NCI-H774 (cell line): ENCODE results near the gene PANX2.
"Not testable (repeated sequence)": the region's sequence is repeated elsewhere in the genome, so short reads cannot be mapped to it uniquely, and the experiment has no call there.

Experiments used
- DNase-seq: peaks from one replicate; lab custom pipeline; 2025; lab: John Stamatoyannopoulos, UW

PANX2 gene

DNA sequence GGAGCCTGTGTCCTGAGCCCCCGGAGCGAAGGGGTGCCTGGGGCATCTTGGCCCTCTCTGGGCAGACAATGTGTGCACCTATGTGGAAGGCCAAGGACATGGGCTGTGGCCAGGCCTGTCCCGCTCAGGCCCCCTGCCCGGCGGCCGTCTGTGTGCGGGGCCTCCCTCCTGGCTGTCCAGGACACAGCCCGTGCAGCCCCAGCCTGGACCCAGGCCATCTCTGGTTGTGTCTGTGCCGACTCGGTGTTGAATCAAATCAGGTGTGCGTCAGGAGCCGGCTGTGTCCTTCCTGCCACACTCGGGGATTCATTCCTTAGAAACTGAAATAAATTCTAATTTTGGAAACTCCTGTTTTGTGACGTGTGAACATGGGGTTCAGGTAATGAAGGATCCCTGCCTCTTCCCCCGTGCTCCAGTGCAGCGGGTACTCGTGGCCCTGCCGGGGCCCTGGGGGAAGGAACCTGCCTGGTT lies 28.8 kb downstream of the PANX2 start:
- DNase-seq, result no peak

DNA sequence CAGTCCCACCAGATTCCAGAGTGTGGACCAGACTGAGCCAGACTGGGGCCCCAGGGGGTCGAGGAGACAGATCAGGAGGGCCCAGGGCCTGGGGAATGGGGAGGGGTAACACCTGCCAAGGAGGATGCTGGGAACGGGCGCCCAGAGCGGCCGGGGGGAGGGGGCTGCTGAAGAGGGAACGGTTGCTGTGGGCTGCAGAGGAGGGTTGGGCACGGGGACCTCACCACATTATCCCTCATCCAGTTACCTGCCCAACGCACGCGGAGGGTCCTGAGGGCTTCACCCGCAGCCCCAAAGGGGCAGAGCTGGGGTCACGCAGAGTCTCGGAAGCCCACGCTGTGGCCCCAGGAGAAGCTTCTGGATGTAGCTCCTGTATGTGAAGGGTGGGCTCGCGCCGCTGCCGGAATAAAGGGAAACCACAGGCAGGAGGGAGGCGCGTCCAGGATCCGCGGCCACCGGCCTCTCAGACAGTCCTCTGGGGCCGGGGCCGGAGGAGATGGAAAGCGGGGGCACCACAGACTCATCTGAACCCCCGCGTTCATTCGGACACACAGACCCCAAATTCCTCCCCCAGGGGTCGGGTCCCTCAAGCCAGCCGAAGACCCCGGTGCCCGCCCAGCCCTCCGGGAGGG lies 29.4 kb downstream of the PANX2 start:
- no peak for DNase-seq

DNA sequence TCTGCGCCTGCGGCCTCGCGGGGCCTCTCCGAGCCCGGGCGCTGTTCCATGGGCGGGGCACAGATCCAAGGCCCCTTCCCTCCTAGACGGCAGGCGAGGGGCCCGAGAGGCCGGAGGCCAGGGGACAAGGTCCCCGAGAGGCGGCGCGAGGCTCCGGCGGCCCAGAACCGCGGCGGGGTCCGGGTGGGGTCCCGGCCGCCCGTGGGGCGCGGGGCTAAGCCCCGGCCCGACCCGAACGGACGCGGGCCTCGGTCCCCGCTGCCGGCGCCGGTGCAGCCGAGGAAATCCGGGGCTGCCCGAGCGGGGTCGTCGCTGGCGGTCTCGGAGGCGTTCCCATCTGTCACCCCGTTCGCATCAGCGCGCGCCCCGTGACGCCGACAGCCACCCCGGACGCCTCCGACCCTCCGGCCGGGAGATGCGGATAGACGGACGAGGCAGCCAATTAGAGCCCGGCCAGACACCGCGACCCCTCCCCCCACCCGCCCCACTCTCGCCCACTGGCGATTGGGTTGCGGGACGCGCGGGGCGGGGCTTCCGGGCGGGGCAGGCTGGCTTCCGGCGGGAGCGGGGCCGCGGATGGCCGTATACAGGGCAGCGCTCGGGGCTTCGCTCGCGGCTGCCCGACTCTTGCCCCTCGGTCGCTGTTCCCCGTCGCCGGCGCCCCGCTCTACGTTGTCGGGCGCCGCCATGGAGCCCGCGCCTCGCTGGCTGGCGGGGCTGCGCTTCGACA lies 30.1 kb downstream of the PANX2 start, which contains the start of gene SELENOO:
Gene SELENOO (plus strand): TSS at position 551 of the 730 bp plus-strand sequence. CDS start 26 bp downstream, at position 577.
- peak; percentile 46 for DNase-seq

DNA sequence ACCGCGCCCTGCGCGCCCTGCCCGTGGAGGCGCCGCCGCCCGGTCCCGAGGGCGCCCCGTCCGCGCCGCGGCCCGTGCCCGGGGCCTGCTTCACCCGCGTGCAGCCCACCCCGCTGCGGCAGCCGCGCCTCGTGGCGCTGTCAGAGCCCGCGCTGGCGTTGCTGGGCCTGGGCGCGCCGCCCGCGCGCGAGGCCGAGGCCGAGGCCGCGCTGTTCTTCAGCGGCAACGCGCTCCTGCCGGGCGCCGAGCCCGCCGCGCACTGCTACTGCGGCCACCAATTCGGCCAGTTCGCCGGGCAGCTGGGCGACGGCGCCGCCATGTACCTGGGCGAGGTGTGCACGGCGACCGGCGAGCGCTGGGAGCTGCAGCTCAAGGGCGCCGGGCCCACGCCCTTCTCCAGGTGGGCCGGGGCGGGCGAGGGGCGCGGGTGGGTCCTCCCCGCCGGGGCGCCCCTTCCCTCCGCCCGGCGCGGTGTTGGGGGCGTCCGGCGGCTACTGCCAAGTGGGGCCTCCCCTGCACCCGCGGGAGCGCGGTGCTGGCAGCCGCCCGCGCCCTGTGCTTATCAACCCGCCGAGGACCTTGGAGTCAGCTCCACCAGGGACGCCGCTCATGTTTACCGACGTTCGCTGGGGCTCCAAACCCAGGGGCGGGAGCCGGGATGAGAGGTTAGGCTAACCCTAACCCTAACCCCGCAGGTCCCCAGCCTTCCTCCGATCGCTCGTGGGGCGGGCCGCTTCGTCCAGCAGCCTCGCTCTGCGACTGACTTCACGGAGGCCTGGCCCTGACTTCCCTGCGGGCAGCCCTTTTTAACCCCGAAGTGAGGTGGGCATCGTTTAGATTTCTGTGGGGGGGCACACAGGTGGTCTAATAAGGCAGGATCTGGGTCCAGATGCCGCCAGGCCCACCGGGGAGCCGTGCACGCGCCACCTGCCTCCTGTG lies 30.9 kb downstream of the PANX2 start:
- DNase-seq, result no peak

DNA sequence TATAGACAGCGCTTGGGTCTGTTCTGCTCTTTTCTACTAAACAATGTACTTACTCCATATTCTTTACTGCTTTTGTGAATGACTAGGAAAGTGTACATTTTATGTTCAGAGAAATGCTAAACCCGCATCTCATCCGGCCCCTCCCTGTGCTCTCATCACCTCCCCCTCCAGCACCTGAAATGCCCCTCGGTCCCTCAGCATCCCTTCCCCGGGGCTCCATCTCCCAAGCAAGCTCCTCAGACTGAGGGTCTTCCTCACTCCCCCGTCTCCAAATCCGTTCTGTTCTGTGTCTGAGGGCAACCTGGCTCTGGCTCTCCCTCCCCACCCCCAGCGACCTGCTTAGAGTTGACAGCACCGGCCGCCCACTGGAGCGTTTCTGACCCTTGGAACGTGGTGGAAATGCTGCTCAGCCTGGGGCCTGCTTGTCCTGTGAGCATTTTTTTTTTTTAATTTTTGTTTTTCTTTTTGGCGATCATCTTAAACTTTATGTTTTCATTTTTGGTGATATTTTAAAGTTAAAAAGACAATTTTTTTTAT lies 31.7 kb downstream of the PANX2 start:
- no peak for DNase-seq

DNA sequence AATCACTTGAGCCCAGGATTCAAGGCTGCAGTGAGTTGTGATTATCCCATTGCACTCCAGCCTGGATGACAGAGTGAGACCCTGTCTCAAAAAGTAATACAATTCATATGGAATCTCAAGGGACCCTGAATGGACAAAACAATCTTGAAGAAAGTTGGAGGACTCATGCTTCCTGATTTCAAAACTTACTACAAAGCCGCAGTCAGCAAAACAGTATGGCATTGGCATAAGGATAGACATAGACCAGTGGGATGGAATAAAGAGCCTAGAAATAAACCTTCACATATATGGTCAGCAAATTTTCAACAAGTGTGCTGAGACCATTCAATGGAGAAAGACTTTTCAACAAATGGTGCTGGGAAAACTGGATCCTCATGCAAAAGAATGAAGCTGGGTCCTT lies 32.8 kb downstream of the PANX2 start:
- DNase-seq, result no peak

DNA sequence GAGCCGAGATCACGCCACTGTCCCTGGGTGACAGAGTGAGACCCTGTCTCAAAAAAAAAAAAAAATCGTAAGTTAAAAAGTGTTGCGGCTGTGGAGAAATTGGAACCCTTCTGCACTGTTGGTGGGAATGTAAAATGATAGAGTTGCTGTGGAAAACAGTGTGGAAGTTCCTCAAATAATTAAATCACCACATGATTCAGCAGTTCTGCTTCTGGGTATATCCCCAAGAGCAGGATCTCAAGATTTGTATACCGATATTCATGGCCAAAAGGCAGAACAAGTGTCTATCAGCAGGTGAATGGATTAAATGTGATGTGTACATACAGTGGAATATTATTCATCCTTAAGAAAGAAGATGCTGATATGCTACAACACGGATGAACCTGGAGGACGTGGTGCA lies 34.0 kb downstream of the PANX2 start:
- no peak for DNase-seq

DNA sequence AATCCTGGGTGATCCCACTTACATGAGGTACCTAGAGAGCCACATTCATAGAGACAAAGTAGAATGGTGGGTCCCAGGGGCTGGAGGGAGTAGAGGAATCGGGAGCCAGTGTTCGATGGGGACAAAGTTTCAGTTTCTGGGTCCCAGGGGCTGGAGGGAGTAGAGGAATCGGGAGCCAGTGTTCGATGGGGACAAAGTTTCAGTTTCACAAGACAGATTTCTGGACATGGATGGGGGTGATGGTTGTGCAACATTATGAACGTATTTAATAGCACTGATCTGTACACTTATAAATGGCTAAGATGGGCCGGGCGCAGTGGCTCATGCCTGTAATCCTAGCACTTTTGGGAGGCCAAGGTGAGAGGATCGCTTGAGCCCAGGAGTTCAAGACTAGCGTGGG lies 34.5 kb downstream of the PANX2 start:
- DNase-seq, result not testable (repeated sequence)

DNA sequence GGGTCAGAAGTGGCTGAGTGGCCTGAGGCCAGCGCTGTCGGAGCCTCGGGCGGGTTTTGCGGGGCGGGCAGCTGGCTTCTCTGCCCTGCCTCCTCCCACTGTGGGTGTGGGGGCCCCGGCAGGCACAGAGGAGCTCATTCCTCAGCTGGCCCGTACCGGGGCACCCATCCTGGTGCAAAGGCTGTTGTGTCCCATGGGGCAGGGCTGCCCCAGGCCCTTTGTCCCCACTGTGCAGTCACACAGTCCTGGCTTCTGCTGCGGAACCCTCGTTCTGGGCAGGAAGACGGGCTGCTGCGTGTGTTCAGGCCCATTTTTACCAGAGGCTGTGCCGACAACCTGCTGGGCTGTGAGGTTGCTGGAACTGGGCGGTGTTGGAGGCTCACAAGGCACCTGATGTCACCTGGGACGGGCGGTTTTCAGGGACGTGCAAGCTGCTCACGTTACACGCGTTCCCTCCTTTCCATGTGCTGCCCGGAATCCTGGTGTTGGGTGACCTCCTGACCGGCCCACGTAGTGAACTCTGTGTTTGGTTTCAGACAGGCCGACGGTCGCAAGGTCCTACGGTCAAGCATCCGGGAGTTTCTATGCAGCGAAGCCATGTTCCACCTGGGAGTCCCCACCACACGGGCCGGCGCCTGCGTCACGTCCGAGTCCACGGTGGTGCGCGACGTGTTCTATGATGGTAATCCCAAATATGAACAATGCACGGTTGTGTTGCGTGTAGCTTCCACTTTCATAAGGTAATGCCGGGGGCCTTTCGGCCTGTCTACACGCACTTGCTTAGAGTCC lies 35.4 kb downstream of the PANX2 start:
- DNase-seq, result no peak

DNA sequence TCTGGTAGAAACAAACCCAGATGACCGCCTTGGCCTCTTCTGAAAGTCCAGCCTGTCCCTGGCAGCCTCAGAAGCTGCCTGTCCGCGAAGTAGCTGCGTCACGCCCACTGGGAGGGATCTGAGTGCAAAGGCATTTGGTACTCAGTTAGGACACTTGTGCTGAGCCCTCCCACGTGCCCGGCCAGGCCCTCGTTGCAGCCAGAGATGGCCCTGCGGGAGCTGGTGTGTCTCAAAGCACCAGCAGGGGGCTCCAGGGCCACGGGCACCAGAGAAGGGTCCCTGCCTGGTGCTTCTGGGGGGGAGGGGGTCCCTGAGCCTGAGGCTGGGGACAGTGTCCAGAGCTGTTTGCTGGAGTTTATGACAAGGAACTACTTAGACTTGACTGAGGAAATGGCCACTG lies 36.1 kb downstream of the PANX2 start:
- no peak for DNase-seq

DNA sequence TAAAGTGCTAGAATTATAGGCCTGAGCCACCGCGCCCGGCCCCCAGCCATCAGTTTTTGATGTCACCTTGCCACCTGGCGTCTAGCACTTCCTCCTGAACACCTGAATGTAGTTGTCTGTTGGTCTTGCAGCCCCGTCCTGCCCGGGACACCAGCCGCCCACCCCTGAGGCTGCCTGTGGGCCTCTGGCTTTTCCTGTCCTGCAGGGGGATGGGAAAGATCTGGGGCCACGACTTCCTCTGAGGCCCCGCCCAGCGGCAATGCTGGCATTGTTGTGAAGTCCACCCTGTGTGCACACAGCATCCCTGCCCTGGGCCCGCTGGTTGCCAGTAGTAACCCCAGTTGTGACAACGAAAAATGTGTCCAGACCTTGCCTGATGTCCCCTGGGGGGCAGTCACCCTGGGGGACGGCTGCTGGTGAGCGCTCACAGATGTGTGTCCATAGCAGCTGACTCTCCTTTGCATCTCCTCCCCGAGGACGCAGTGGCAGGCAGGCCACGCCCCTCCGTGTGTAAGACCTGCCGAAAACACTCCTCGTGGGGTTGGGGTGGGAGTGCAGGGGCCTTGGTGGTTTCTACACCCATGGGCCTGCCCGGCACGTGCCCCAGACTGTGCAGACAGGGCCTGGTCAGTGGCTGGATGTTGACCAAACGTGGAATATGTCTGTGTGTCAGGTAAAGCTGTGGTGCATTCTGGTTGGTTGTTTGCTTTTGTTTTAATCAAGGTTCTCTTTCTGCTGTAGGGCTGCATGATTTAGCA lies 37.0 kb downstream of the PANX2 start:
- no peak for DNase-seq

DNA sequence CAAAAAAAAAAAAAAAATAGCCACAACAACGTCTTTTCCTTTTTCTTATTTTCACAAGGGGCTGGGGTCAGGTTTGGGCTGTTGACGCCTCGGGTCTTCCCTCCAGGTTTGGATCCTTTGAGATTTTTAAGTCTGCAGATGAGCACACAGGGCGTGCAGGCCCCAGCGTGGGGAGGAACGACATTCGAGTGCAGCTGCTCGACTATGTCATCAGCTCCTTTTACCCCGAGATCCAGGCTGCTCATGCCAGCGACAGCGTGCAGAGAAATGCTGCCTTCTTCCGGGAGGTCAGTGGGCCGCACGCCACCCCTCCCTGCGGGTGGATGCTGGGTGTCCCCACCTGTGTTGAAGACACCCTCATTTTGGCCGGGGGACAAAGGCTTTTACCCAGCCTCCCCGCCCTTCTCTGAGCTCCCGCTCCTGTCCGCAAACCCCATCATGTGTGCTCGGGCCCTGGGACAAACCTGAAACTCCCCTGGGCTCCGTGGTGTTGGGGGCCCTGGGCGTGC lies 38.0 kb downstream of the PANX2 start:
- no peak for DNase-seq

DNA sequence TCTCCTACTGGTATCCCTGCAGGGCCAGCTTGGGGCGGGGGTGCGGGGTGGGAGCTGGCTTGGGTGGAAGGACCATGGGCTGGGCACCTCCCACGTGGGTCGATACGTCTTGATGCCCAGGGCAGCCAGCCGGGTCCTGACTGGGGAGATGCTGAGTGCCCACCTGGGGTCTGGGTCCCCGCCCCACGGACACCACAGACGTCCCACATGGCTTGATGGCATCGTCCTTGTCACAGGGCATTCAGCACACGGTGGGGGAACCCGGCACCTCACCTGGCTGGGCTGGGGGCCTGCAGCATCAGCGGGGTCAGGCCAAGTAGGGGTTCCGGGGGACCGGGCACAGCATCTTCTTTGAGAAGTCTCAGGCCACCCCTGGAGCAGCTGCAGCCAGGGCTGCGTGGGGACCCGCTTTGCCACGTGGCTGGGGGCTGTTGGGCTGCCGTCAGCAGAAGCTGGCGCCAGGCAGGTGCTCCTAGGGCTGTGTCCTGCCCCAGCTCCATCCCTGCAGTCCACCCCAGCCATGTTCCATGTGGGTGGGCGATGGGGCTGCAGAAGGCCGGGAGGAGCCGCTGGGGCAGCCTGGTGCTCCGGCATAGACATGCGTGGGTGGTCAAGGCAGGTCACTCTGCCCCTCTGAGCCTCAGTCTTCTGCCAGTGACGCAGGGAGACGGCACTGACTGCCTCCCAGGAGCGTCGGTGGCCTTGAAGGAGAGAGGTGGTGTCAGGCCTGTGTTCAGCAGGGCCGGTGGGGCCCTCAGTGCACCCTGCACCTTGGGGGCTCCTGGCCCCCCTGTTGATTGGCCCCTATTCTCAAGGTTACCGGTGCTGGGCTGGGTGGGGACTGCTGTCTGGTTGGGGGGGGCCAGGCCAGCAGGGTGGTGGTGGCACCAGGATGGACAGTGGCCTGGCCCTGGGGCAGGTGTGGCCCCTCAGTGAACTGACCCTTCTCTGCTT lies 38.7 kb downstream of the PANX2 start:
- DNase-seq, result no peak

DNA sequence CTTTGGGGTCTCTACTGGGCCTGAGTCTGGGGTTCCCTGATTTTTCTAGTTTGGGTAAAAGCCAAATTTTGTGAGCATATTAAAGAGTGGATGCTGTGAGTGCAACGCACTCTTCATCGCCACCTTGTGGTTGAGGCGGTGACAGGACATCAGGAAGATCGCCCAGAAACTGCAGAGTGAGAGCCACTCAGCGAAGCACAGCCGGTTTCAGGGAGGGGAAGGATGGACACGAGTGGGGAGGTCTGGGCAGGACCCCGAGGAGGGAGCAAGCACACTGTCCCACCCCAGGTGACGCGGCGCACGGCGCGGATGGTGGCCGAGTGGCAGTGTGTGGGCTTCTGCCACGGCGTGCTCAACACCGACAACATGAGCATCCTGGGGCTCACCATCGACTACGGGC lies 39.4 kb downstream of the PANX2 start:
- no peak for DNase-seq

DNA sequence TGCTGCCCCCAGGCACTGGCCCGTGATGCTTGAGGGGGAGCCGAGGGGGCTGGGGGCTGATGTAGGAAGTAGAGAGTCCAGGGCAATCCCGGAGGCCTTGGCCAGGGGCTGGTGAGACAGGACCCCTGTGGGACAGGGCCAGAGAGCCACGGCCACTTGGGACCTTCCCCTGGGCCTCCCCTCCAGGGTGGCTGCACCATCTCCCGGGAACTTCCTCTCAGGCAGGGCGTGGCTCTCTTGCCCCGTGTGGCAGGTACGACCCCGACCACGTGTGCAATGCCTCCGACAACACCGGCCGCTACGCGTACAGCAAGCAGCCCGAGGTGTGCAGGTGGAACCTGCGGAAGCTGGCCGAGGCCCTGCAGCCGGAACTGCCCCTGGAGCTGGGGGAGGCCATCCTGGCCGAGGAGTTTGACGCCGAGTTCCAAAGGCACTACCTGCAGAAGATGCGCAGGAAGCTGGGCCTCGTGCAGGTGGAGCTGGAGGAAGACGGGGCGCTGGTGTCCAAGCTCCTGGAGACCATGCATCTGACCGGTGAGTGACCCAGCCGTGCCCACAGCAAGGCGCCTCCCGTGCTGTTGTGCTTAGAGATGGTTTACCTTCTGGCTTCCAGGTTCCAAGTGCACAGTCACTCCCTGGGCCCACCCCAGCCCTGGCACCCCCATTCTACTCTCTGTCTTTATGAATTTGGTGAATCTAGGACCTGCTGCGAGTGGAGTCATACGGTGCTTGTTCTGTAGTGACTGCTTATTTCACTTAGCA lies 40.0 kb downstream of the PANX2 start:
- no peak for DNase-seq

DNA sequence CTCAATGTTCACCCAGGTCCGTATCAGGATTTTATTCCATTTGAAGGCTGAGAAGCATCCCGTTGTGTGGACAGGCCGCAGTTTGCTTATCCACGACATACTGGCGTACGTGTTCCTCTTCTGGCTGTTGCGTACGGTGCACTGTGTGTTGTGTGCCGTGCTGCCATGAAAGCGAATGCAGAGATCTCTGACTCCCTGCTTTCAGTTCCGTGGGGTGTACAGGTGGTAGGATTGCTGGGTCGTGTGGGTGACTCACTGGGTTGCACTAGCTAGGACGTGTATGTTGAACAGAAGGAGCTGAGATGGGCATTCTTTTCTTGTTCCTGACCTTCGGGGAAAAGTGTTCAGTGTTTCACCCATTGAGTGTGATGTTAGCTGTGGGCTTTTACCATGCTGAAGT lies 40.6 kb downstream of the PANX2 start:
- no peak for DNase-seq

DNA sequence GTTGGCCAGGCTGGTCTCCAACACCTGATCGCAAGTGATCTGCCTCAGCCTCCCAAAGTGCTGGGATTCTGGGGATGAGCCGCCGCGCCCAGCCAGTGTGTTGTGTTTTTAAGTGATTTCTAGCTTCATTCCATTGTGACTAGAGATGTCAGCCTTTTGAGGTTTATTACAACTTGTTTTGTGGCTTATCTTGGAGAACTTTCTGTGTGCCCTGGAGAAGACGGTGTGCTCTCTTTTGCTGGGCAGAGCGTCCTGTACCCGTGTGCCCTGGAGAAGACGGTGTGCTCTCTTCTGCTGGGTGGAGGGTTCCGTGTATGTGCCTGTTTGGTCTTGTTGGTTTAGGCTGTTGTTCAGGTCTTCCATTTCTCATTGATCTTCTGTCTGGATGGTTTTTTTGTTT lies 42.7 kb downstream of the PANX2 start:
- no peak for DNase-seq

DNA sequence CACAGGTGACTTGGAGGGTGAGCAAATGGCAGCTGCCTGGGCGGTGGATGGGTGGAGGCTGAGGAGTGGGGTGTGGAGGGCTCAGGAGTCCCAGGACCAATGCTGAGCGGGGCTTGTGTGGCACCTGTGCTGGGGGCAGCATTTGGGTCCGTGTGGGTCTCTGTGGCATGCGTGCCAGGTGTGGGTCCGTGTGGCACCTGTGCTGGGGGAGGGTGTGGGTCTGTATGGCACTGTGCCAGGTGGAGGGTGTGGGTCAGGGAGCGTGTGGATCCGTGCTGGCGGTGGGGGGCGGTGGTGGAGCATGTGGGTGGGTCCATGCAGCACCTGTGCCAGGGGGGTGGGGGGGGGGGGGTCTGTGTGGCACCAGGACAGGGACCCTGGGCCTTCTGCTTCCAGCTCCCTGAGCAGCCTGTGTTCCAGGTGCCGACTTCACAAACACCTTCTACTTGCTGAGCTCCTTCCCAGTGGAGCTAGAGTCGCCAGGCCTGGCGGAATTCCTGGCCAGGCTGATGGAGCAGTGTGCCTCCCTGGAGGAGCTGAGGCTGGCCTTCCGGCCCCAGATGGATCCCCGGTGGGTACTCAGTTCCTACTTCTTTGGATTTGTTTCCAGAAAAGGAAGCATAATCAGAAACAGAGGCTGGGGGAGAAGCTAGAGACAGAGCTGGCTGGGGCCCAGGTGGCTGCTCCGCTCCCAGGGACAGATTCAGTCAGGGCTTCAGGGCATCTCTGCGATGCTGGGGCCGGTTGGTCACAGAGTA lies 44.9 kb downstream of the PANX2 start:
- DNase-seq, result no peak
